ENCODE measurements around the gene AHCY. TPM values are rescaled to one million over a fixed set of nuclear protein-coding genes. Genes with fewer than 3 reads are reported as not detected.
A peak's percentile ranks its signal among the peaks of the same experiment; 100 is the strongest.
"Not testable (repeated sequence)": the region's sequence is repeated elsewhere in the genome, so short reads cannot be mapped to it uniquely, and the experiment has no call there.

AHCY gene
- total RNA-seq, 1 donor from 2014 or later = 120 TPM

GRCh38 chr20:34300809-34301586 lies 2.2 kb downstream of the AHCY start:
- no peaks in the 10 kb centered on the region for H3K27me3 Mint-ChIP-seq (ENCODE audit: low read depth)
- peak overlapping the region; percentile 88 for H3K27ac Mint-ChIP-seq
- no peaks in the 10 kb centered on the region for H3K9me3 Mint-ChIP-seq
- DNase-seq (ENCODE audit: low spot score) = no peak
- peaks cover 13% of the 10 kb centered on the region for H3K4me1 Mint-ChIP-seq (ENCODE audit: low read depth)
- peak overlapping the region; percentile 87 for H3K4me3 Mint-ChIP-seq (ENCODE audit: low read depth)
- H3K36me3 Mint-ChIP-seq (ENCODE audit: low read depth) = peaks cover 7% of the 10 kb centered on the region
- intact Hi-C loops (cut with micrococcal nuclease) = no loop called here

DNA sequence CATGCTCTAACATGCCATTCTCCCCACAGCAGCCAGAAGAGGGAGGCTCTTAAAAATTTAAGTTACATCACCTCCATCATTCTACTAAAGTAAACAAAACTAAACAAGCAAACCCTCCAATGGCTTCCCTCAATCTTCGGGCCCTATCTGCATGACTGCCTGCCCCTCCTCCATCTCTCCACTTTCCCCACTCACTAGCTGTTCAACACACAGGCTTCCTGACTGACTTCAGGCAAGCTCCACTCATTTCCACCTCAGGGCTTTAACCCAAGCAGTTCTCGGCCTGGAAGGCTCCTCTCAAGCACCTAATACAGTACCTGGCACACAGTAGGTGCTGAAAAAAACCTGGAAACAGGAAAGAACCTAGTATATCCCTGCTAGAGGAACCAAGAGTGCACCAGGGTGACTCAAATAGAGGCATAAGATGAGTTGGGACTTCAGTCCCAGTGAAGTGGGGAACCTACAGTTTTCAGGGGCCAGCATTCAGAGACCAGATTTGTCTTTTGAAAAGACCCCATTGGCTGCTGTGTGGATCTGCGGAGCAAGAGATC lies 2.8 kb downstream of the AHCY start:
- H3K27me3 Mint-ChIP-seq (ENCODE audit: low read depth) = no peaks in the 10 kb centered on the region
- no peak overlapping the region for H3K4me3 Mint-ChIP-seq (ENCODE audit: low read depth)
- no peaks in the 10 kb centered on the region for H3K9me3 Mint-ChIP-seq
- intact Hi-C loops (cut with micrococcal nuclease) = no loop called here
- no peak for DNase-seq (ENCODE audit: low spot score)
- H3K27ac Mint-ChIP-seq = no peak overlapping the region
- peaks cover 9% of the 10 kb centered on the region for H3K36me3 Mint-ChIP-seq (ENCODE audit: low read depth)
- H3K4me1 Mint-ChIP-seq (ENCODE audit: low read depth) = peaks cover 13% of the 10 kb centered on the region

GRCh38 chr20:34299556-34300255 lies 3.4 kb downstream of the AHCY start:
- Mint-ChIP-seq H3K4me1 (ENCODE audit: low read depth) (peaks cover 13% of the 10 kb centered on the region), H3K36me3 (ENCODE audit: low read depth) (peaks cover 9% of the 10 kb centered on the region), H3K27ac (no peak overlapping the region), H3K27me3 (ENCODE audit: low read depth) (no peaks in the 10 kb centered on the region), H3K4me3 (ENCODE audit: low read depth) (no peak overlapping the region), H3K9me3 (no peaks in the 10 kb centered on the region)
- intact Hi-C loops (cut with micrococcal nuclease) = no loop called here
- DNase-seq (ENCODE audit: low spot score) = no peak

GRCh38 chr20:34298294-34298784 lies 4.8 kb downstream of the AHCY start:
- DNase-seq (ENCODE audit: low spot score); intact Hi-C loops (cut with micrococcal nuclease); H3K4me1 Mint-ChIP-seq (ENCODE audit: low read depth); H3K27me3 Mint-ChIP-seq (ENCODE audit: low read depth); H3K4me3 Mint-ChIP-seq (ENCODE audit: low read depth); H3K9me3 Mint-ChIP-seq; H3K27ac Mint-ChIP-seq: not testable (repeated sequence)
- H3K36me3 Mint-ChIP-seq (ENCODE audit: low read depth) = peaks cover 21% of the 10 kb centered on the region

DNA sequence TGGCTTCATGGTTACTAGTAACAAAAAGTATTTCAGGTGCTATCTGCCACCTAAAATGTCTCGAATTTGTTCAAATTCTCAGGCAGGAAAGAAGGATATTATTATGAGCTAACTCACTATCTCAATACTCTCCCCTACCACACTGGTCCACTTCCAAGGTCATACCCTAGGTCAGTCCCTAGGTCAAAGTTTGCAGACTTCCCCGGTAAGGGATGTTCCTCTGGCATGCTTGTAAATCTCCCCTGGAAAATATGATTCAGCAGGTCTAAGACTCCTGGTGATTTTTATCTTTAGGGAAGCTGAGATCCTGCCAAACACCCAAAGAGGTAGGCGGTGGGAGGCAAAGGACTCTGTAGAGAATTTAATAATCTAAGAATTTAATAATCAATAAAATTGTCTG lies 6.7 kb downstream of the AHCY start:
- Mint-ChIP-seq H3K27me3 (ENCODE audit: low read depth) (no peaks in the 10 kb centered on the region), H3K4me1 (ENCODE audit: low read depth) (peaks cover 4% of the 10 kb centered on the region), H3K27ac (no peak overlapping the region), H3K9me3 (no peaks in the 10 kb centered on the region), H3K36me3 (ENCODE audit: low read depth) (peaks cover 32% of the 10 kb centered on the region), H3K4me3 (ENCODE audit: low read depth) (no peak overlapping the region)
- no peak for DNase-seq (ENCODE audit: low spot score)
- intact Hi-C loops (cut with micrococcal nuclease) = no loop called here

GRCh38 chr20:34295284-34295683 lies 7.9 kb downstream of the AHCY start:
- no peaks in the 10 kb centered on the region for H3K4me1 Mint-ChIP-seq (ENCODE audit: low read depth)
- H3K9me3 Mint-ChIP-seq = no peaks in the 10 kb centered on the region
- intact Hi-C loops (cut with micrococcal nuclease) = no loop called here
- no peaks in the 10 kb centered on the region for H3K27me3 Mint-ChIP-seq (ENCODE audit: low read depth)
- H3K4me3 Mint-ChIP-seq (ENCODE audit: low read depth) = no peak overlapping the region
- H3K27ac Mint-ChIP-seq = no peak overlapping the region
- H3K36me3 Mint-ChIP-seq (ENCODE audit: low read depth) = peaks cover 42% of the 10 kb centered on the region
- DNase-seq (ENCODE audit: low spot score) = no peak

- Mint-ChIP-seq H3K36me3 (ENCODE audit: low read depth) (peaks cover 48% of the 10 kb centered on the region), H3K4me3 (ENCODE audit: low read depth) (no peak overlapping the region), H3K27me3 (ENCODE audit: low read depth) (no peaks in the 10 kb centered on the region), H3K4me1 (ENCODE audit: low read depth) (no peaks in the 10 kb centered on the region), H3K27ac (no peak overlapping the region), H3K9me3 (no peaks in the 10 kb centered on the region)
- intact Hi-C loops (cut with micrococcal nuclease) = no loop called here
- no peak for DNase-seq (ENCODE audit: low spot score)
Observed at GRCh38 chr20:34294563-34294962, 8.6 kb downstream of the AHCY start.

- Mint-ChIP-seq H3K27ac (no peak overlapping the region), H3K4me1 (ENCODE audit: low read depth) (no peaks in the 10 kb centered on the region), H3K36me3 (ENCODE audit: low read depth) (peaks cover 52% of the 10 kb centered on the region), H3K4me3 (ENCODE audit: low read depth) (no peak overlapping the region), H3K27me3 (ENCODE audit: low read depth) (no peaks in the 10 kb centered on the region), H3K9me3 (no peaks in the 10 kb centered on the region)
- no peak for DNase-seq (ENCODE audit: low spot score)
- intact Hi-C loops (cut with micrococcal nuclease) = no loop called here
Observed at GRCh38 chr20:34293589-34293988, 9.6 kb downstream of the AHCY start.

DNA sequence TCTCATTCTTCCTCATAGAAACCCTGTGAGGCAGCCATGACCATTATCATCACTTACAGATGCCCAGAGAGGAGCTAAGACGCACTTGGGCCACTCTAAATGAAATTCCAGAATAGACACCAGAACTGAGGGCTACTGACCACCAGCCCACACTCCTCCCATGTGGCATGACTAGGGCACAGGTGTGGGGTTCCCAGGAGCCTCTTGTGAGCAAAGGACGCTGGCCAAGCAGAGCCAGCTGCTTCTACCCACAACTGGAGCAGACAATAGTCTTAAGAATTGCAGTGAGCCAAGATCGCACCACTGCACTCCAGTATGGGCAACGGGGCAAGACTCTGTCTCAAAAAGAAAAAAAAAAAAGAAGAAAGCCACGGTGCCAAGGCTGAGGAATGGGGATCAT lies 10.0 kb downstream of the AHCY start:
- Mint-ChIP-seq H3K36me3 (ENCODE audit: low read depth) (peaks cover 57% of the 10 kb centered on the region), H3K4me3 (ENCODE audit: low read depth) (no peak overlapping the region), H3K27me3 (ENCODE audit: low read depth) (no peaks in the 10 kb centered on the region), H3K9me3 (no peaks in the 10 kb centered on the region), H3K4me1 (ENCODE audit: low read depth) (no peaks in the 10 kb centered on the region), H3K27ac (peak overlapping the region; percentile 30)
- DNase-seq (ENCODE audit: low spot score) = no peak
- intact Hi-C loops (cut with micrococcal nuclease) = no loop called here

- Mint-ChIP-seq H3K9me3 (no peaks in the 10 kb centered on the region), H3K27me3 (ENCODE audit: low read depth) (no peaks in the 10 kb centered on the region), H3K27ac (no peak overlapping the region), H3K4me1 (ENCODE audit: low read depth) (no peaks in the 10 kb centered on the region), H3K36me3 (ENCODE audit: low read depth) (peaks cover 63% of the 10 kb centered on the region), H3K4me3 (ENCODE audit: low read depth) (no peak overlapping the region)
- intact Hi-C loops (cut with micrococcal nuclease) = no loop called here
- no peak for DNase-seq (ENCODE audit: low spot score)
Observed at GRCh38 chr20:34292496-34292895, 10.7 kb downstream of the AHCY start.

GRCh38 chr20:34290471-34290870 lies 12.7 kb downstream of the AHCY start:
- Mint-ChIP-seq H3K4me3 (ENCODE audit: low read depth) (no peak overlapping the region), H3K36me3 (ENCODE audit: low read depth) (peaks cover 67% of the 10 kb centered on the region), H3K27ac (no peak overlapping the region), H3K4me1 (ENCODE audit: low read depth) (no peaks in the 10 kb centered on the region), H3K9me3 (no peaks in the 10 kb centered on the region), H3K27me3 (ENCODE audit: low read depth) (no peaks in the 10 kb centered on the region)
- DNase-seq (ENCODE audit: low spot score) = no peak
- intact Hi-C loops (cut with micrococcal nuclease) = no loop called here

DNA sequence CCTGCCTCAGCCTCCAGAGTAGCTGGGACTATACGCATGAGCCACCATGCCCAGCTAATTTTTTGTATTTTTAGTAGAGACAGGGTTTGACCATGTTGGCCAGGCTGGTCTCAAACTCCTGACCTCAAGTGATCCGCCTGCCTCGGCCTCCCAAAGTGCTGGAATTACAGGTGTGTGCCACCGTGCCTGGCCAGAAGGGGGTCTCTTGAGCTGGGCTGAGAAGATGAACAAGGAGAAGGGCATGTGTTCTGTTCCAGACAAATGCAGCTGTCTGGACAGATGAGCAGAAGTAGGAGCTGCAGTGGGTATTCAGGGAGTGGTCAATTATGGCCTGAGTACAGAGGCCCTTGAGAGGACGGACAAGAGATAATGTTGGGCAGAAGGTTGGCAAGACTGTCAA lies 15.7 kb downstream of the AHCY start:
- H3K4me3 Mint-ChIP-seq (ENCODE audit: low read depth); H3K27ac Mint-ChIP-seq; H3K27me3 Mint-ChIP-seq (ENCODE audit: low read depth); H3K4me1 Mint-ChIP-seq (ENCODE audit: low read depth); H3K9me3 Mint-ChIP-seq; intact Hi-C loops (cut with micrococcal nuclease); DNase-seq (ENCODE audit: low spot score): not testable (repeated sequence)
- H3K36me3 Mint-ChIP-seq (ENCODE audit: low read depth) = peaks cover 71% of the 10 kb centered on the region

GRCh38 chr20:34285450-34285849 lies 17.7 kb downstream of the AHCY start:
- H3K27ac Mint-ChIP-seq = no peak overlapping the region
- peaks cover 68% of the 10 kb centered on the region for H3K36me3 Mint-ChIP-seq (ENCODE audit: low read depth)
- H3K4me1 Mint-ChIP-seq (ENCODE audit: low read depth) = no peaks in the 10 kb centered on the region
- H3K4me3 Mint-ChIP-seq (ENCODE audit: low read depth) = no peak overlapping the region
- no peak for DNase-seq (ENCODE audit: low spot score)
- no peaks in the 10 kb centered on the region for H3K27me3 Mint-ChIP-seq (ENCODE audit: low read depth)
- intact Hi-C loops (cut with micrococcal nuclease) = no loop called here
- no peaks in the 10 kb centered on the region for H3K9me3 Mint-ChIP-seq

Measured in activated T-helper 2 cell treated with anti-CD3 and anti-CD28 coated beads, Interferon-gamma antibody, Interleukin-2, Interleukin-4, amounts not matched to agents 10 μg/mL and 5 μg/mL and 100 μg/mL, durations not matched to agents 14 hours and 24 hours and 36 hours (primary cell).